ENCODE data around the gene SRD5A2. TPM values are rescaled to one million over a fixed set of nuclear protein-coding genes. Genes with fewer than 3 reads are reported as not detected.

The SRD5A2 gene
- total RNA-seq, 1 donor from 2014 or later = not detected

GRCh38 chr2:31567679-31568078 is 13.1 kb downstream of the SRD5A2 start:
- TF ChIP-seq, protein P1, sequence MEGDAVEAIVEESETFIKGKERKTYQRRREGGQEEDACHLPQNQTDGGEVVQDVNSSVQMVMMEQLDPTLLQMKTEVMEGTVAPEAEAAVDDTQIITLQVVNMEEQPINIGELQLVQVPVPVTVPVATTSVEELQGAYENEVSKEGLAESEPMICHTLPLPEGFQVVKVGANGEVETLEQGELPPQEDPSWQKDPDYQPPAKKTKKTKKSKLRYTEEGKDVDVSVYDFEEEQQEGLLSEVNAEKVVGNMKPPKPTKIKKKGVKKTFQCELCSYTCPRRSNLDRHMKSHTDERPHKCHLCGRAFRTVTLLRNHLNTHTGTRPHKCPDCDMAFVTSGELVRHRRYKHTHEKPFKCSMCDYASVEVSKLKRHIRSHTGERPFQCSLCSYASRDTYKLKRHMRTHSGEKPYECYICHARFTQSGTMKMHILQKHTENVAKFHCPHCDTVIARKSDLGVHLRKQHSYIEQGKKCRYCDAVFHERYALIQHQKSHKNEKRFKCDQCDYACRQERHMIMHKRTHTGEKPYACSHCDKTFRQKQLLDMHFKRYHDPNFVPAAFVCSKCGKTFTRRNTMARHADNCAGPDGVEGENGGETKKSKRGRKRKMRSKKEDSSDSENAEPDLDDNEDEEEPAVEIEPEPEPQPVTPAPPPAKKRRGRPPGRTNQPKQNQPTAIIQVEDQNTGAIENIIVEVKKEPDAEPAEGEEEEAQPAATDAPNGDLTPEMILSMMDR (IDR thresholded peaks at IDR 0.05) = no peak
- H3K27ac Mint-ChIP-seq (ENCODE audit: unreplicated experiment) = no peak overlapping the region
- DNase-seq (ENCODE audit: extremely low spot score, unreplicated experiment) = no peak

DNA sequence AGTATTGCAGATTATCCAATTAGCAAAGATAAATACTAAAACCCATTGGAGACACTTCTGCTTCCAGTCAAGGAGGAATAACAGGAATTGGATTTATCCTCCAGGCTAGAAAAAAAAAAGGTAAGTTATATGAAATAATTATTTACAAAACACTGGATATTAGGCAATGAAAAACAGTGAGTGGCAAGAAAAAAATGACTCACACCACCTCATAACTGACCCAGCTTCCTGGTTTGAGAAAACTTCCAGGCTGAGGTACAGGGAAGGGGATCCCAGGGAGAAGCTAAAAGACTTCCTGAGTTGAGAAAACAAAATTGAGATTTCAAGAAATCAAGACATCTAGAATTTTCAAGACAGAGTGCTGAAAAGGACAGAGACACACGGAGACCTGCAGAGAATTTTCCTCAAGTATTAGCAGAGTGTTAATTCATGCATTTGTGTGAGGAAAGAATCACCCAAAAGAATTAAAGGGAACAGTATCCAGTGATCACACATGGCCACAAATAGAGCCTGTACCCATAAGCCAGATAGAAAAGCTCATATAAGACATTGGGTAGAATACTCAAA is 17.4 kb downstream of the SRD5A2 start:
- Mint-ChIP-seq H3K4me3 (ENCODE audit: unreplicated experiment) (no peak overlapping the region), H3K4me1 (ENCODE audit: unreplicated experiment) (no peaks in the 10 kb centered on the region), H3K36me3 (ENCODE audit: unreplicated experiment) (no peaks in the 10 kb centered on the region), H3K27me3 (ENCODE audit: unreplicated experiment) (peaks cover 17% of the 10 kb centered on the region), H3K27ac (ENCODE audit: unreplicated experiment) (no peak overlapping the region), H3K9me3 (ENCODE audit: unreplicated experiment) (no peaks in the 10 kb centered on the region)
- no peak for DNase-seq (ENCODE audit: extremely low spot score, unreplicated experiment)
- TF ChIP-seq, protein P1 (IDR thresholded peaks at IDR 0.05) = no peak

More at GRCh38 chr2:31567679-31568078, 13.1 kb downstream of the SRD5A2 start:
- H3K27me3 Mint-ChIP-seq (ENCODE audit: unreplicated experiment) = peaks cover 21% of the 10 kb centered on the region
- H3K4me1 Mint-ChIP-seq (ENCODE audit: unreplicated experiment) = no peaks in the 10 kb centered on the region
- H3K9me3 Mint-ChIP-seq (ENCODE audit: unreplicated experiment) = peaks cover 8% of the 10 kb centered on the region
- H3K36me3 Mint-ChIP-seq (ENCODE audit: unreplicated experiment) = no peaks in the 10 kb centered on the region
- no peak overlapping the region for H3K4me3 Mint-ChIP-seq (ENCODE audit: unreplicated experiment)

- TF ChIP-seq, protein P1 (IDR thresholded peaks at IDR 0.05) = no peak
- Mint-ChIP-seq H3K4me3 (ENCODE audit: unreplicated experiment) (no peak overlapping the region), H3K4me1 (ENCODE audit: unreplicated experiment) (no peaks in the 10 kb centered on the region), H3K27me3 (ENCODE audit: unreplicated experiment) (peaks cover 17% of the 10 kb centered on the region), H3K9me3 (ENCODE audit: unreplicated experiment) (no peaks in the 10 kb centered on the region), H3K36me3 (ENCODE audit: unreplicated experiment) (no peaks in the 10 kb centered on the region), H3K27ac (ENCODE audit: unreplicated experiment) (no peak overlapping the region)
- no peak for DNase-seq (ENCODE audit: extremely low spot score, unreplicated experiment)
Measured at GRCh38 chr2:31561823-31562222, 18.9 kb downstream of the SRD5A2 start.

DNA sequence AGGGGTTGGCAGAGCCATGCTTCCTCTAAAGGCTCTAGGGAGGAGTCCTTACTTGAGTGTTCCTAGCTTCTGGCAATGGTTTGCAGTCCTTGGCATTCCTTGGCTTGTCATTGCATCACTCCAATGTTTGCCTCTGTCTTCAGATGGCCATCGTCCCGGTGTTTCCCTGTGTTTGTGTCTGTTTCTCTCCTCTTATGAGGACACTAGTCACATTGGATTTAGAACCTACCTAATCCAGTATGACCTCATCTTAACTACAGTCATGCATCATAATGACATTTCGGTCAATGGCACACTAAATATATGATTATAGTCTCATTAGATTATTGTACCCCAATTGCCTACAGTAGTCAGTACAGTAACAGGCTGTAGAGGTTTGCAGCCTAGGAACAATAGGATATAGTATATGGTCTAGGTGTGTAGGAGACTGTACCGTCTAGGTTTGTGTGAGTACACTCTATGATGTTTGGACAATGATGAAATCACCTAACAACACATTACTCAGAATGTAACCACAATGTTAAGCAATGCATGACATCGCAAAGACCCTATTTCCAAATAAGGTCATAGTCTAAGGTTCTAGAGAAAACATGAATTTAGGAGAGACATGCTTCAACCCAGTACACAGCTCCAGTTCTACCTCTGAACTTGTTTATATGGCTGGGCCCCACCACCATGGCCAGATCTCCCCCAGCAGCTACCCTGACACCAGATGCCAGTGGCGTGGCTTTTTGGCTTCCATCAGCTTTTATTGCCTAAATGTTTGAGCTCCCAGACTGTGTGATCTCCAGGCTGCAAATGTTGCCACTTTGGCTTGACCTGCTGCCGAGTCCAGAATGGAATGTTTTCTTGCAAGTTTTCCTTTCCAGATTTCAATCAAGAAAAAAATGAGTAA is 22.1 kb downstream of the SRD5A2 start:
- peaks cover 7% of the 10 kb centered on the region for H3K27me3 Mint-ChIP-seq (ENCODE audit: unreplicated experiment)
- no peaks in the 10 kb centered on the region for H3K36me3 Mint-ChIP-seq (ENCODE audit: unreplicated experiment)
- TF ChIP-seq, protein P1 (IDR thresholded peaks at IDR 0.05) = no peak
- H3K9me3 Mint-ChIP-seq (ENCODE audit: unreplicated experiment) = peaks cover 6% of the 10 kb centered on the region
- no peak for DNase-seq (ENCODE audit: extremely low spot score, unreplicated experiment)
- H3K4me1 Mint-ChIP-seq (ENCODE audit: unreplicated experiment) = no peaks in the 10 kb centered on the region
- no peak overlapping the region for H3K27ac Mint-ChIP-seq (ENCODE audit: unreplicated experiment)
- no peak overlapping the region for H3K4me3 Mint-ChIP-seq (ENCODE audit: unreplicated experiment)

DNA sequence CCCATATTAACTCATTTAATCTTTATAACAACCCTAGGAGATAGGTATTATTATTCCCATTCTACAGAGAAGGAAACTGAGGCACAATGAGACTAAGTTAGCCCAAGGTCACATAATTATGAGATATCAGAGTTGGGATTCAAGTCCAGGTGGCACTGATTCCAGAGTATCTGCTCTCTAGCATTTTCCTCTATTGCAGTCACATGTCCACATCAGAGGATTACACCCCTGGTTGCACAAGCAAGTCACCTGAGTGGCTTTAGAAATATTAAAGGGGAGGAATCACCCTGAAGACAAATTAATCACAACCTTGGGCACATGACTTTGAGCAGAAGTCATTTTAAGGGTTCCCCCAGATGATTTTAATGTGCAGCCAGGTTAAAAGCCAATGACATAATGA is 23.8 kb downstream of the SRD5A2 start:
- Mint-ChIP-seq H3K27me3 (ENCODE audit: unreplicated experiment) (peaks cover 3% of the 10 kb centered on the region), H3K27ac (ENCODE audit: unreplicated experiment) (no peak overlapping the region)

More for the DNA sequence above, 23.8 kb downstream of the SRD5A2 start:
- Mint-ChIP-seq H3K9me3 (ENCODE audit: unreplicated experiment) (peaks cover 15% of the 10 kb centered on the region), H3K36me3 (ENCODE audit: unreplicated experiment) (no peaks in the 10 kb centered on the region), H3K4me1 (ENCODE audit: unreplicated experiment) (no peaks in the 10 kb centered on the region), H3K4me3 (ENCODE audit: unreplicated experiment) (no peak overlapping the region)
- TF ChIP-seq, protein P1 (IDR thresholded peaks at IDR 0.05) = no peak
- DNase-seq (ENCODE audit: extremely low spot score, unreplicated experiment) = no peak
